Measurements from ENCODE around the gene ADAMTSL5.
A peak's percentile ranks its signal among the peaks of the same experiment; 100 is the strongest.
"Not testable (repeated sequence)": the region's sequence is repeated elsewhere in the genome, so short reads cannot be mapped to it uniquely, and the experiment has no call there.

Gene ADAMTSL5

GRCh38 chr19:1529430-1529816 lies 16.6 kb upstream of the ADAMTSL5 start:
- no peak for DNase-seq

- DNase-seq = no peak
Measured at GRCh38 chr19:1528596-1529429, 16.0 kb upstream of the ADAMTSL5 start.

- DNase-seq = no peak
Measured at GRCh38 chr19:1527650-1528309, 15.0 kb upstream of the ADAMTSL5 start.

GRCh38 chr19:1526979-1527649 lies 14.3 kb upstream of the ADAMTSL5 start:
- DNase-seq = no peak

GRCh38 chr19:1526066-1526778 lies 13.4 kb upstream of the ADAMTSL5 start:
- no peak for DNase-seq

GRCh38 chr19:1525343-1525742 lies 12.5 kb upstream of the ADAMTSL5 start:
- DNase-seq = no peak

GRCh38 chr19:1524972-1525325 lies 12.1 kb upstream of the ADAMTSL5 start:
- DNase-seq = no peak

- DNase-seq = no peak
Measured at GRCh38 chr19:1524287-1524971, 11.6 kb upstream of the ADAMTSL5 start.

- no peak for DNase-seq
Measured at GRCh38 chr19:1523412-1524286, 10.8 kb upstream of the ADAMTSL5 start, which contains the start of gene PLK5. TSS of gene PLK5 (plus strand) at chr19:1524077. CDS start at chr19:1526997, 2,920 bp downstream.

GRCh38 chr19:1522838-1523237 lies 10.0 kb upstream of the ADAMTSL5 start:
- no peak for DNase-seq

- no peak for DNase-seq
Measured at GRCh38 chr19:1522061-1522460, 9.2 kb upstream of the ADAMTSL5 start.

GRCh38 chr19:1521636-1522035 lies 8.8 kb upstream of the ADAMTSL5 start:
- DNase-seq = no peak

- DNase-seq = no peak
Measured at GRCh38 chr19:1520203-1520780, 7.5 kb upstream of the ADAMTSL5 start.

- not testable (repeated sequence) for DNase-seq
Measured at GRCh38 chr19:1519802-1520201, 7.0 kb upstream of the ADAMTSL5 start.

GRCh38 chr19:1518471-1518870 lies 5.7 kb upstream of the ADAMTSL5 start:
- DNase-seq = no peak

GRCh38 chr19:1516395-1516753 lies 3.6 kb upstream of the ADAMTSL5 start:
- DNase-seq = peak in 1 of 2 experiments; percentile 19

- DNase-seq = no peak
Measured at GRCh38 chr19:1514986-1515721, 2.3 kb upstream of the ADAMTSL5 start.

GRCh38 chr19:1514295-1514661 lies 1.5 kb upstream of the ADAMTSL5 start:
- DNase-seq = no peak

- DNase-seq = no peak
Measured at GRCh38 chr19:1513499-1514294, 878 bp upstream of the ADAMTSL5 start.

All from NCI-H2081 (cell line).